ENCODE measurements around the gene JAM3.

The JAM3 gene

DNA sequence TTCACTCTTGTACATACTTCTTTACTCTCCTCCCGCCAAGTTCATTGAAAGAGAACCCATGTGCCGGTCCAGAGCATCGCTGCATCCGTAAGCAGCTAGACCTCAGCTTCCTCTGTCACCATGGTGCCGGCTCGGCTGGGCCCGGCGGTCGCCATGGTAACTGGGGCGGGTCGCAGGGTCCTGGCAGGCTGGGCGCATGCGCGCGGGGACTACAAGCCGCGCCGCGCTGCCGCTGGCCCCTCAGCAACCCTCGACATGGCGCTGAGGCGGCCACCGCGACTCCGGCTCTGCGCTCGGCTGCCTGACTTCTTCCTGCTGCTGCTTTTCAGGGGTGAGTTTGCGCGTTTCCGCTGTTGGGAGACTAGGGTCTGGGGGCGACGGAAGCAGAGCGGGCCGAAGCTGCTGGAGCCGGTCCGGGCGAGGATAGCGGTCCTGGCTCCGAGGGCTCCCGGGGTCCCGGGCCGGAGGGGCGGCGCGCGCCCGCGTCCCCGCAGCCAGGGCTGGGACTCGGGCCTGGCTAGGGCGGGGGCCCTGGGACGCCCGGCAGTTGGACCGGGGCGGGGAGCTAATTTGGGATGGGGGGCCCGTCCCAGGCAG is at the start of gene JAM3:
Gene JAM3, plus strand, starts transcription at position 244 of the 597 bp plus-strand sequence. Its CDS starts 12 bp downstream, at position 256.
- DNase-seq (ENCODE audit: low read depth in 2 of 2) = peak; percentile 92 to 95

- no peak for DNase-seq (ENCODE audit: low read depth in 2 of 2)
Measured at GRCh38 chr11:134019500-134019899, 49.4 kb upstream of the JAM3 start.

- no peak for DNase-seq (ENCODE audit: low read depth in 2 of 2)
Measured at GRCh38 chr11:134020598-134020997, 48.3 kb upstream of the JAM3 start.

DNA sequence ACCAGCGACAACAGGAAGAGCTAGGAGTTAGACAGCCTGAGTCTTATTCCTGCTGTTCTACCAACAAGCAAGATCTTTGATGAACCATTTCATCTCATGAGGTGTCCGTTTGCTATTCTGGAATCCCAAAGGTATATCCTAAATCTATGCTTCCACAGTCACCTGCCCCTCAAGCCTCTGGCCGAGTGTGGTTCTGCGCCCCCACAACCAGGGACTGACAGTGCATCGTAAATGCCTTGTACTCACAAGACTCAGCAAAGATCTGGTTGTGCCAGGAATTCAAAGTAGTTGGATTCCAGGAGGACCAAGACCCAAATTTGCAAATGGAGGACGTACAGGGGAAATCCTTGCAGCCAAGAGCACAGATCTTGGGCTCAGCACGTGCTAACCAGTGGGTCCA is 47.5 kb upstream of the JAM3 start:
- no peak for DNase-seq (ENCODE audit: low read depth in 2 of 2)

GRCh38 chr11:134022748-134023147 is 46.1 kb upstream of the JAM3 start:
- no peak for DNase-seq (ENCODE audit: low read depth in 2 of 2)

DNA sequence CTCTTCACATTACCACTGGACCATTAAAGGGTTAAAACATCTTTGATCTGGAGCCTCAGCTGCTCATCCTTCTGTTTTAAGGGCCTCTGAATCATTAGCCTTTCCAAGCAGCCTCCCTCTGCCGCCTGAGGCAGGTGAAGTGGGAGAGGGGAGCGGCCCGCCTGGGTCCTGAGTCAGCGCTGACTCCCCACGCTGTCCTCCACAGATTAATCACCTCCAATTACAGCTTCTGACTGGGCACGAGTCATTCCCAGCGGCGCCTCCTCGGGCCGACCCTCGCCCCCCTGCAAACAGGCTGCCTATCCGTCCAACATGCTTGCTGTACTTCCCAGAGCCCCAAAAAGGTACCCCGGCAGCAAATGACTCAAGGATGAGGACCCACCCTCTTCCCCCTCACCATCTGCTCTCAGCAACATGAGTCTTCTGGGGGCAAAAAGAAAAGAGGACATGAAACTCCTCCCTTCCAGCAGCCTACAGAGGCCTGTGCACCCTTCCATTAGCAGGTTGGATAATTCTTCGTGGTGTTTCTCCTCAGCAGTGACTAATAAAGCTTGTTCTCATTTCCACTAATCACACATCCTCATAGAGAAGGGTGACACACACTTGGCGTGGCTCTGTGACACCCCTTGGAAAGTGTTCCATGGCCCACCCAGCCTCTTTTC is 44.3 kb upstream of the JAM3 start:
- DNase-seq (ENCODE audit: low read depth in 2 of 2) = no peak

DNA sequence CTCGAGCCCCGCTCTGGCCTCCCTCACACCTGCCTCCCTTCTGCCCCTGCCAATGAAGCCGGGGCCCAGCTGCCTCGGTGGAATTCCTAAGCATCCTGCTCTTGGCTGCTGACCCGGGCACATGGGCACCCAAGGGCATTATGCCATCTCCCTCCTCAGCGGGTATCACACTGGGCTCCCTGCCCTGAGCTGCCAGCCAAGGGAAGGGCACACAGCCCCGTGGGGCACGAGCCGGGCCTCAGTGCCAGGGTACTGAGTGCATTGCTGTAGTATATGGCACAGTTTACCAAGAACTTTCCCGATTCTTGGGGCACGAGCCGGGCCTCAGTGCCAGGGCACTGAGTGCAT is 43.8 kb upstream of the JAM3 start:
- no peak for DNase-seq (ENCODE audit: low read depth in 2 of 2)

DNA sequence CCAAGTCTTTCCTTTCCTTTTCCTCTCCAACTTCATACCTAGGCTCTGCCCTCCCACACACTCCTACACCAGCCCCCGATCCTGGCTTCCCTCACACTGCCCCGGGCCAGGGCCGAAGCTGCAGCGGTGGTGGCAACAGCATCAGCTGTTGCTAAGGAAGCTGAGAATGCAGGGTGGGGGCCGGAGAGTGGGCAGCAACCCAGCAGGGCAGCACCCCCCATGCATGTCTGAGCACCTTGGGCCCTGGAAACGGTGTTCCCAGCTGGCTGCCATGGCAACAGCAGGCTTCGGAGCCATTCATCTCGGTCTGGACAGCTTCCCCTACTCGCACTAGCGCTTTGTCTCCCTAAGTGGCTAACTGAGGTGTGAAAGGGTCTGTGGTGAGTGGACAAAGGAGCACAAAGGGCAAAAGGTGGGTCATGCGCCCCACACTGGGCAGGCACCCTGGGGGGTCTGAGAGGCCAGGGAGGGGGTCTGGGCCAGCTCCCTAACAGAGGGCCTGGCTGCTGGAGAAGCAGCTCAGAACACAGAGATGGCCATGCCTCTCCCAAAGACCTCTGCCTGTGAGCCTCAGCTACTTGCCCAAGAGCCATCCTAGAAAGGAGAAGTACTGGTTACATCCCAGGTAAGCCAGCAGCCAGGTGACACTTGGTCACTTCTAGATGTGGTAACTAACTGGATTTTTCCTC is 42.1 kb upstream of the JAM3 start:
- DNase-seq (ENCODE audit: low read depth in 2 of 2) = no peak

DNA sequence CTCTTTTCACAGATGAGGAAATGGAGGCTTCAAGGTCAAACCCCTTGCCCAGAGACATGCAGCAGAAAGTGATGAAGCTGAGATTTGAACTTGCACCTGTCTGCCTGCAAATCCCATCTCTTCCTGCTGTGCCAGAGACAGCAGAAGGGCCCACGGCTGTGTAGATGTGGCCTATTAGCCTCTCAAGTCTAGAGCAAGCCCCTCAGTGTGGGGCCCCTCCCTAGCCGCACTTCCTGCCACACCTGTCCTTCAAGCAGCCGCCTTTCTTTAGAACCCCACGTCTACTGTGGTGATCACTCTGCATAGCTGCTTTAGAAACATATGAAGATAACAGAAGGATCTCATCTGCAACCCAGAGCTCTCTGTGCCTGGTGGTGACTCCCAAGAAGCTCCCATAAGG is 41.2 kb upstream of the JAM3 start:
- no peak for DNase-seq (ENCODE audit: low read depth in 2 of 2)

GRCh38 chr11:134028368-134028920 is 40.4 kb upstream of the JAM3 start:
- no peak for DNase-seq (ENCODE audit: low read depth in 2 of 2)

- no peak for DNase-seq (ENCODE audit: low read depth in 2 of 2)
Measured at GRCh38 chr11:134030853-134031252, 38.0 kb upstream of the JAM3 start.

GRCh38 chr11:134032043-134032442 is 36.8 kb upstream of the JAM3 start:
- DNase-seq (ENCODE audit: low read depth in 2 of 2) = no peak

DNA sequence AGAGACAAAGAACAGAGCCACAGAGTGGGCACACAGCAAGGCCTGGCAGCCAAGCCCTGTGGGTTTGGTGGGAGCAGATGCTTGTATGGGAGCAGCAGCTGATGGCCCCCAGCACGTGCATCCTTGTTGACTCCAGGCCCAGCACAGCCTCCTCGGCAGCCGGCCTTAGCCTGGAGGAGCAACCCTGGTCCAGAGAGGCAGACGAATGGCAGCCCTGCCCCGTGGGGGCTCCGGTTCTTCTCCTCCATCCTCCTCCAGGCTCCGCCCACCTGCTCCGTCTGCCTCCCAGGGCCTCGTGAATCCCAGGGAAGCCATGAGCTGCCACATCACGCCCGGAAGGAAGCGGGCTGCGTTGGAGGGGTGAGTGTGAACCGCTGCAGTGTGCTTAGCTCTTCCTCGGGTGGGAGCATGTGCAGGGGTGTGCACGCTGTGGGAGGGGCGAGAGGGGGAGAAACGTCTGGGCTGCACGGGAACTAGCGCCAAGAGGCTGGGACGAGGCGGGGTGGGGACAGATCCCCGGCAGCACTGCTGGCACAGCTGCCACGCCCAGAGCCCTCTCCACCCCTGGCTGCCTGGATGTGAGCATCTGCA is 36.3 kb upstream of the JAM3 start:
- DNase-seq (ENCODE audit: low read depth in 2 of 2) = peak in 1 of 2 donors; percentile 10

DNA sequence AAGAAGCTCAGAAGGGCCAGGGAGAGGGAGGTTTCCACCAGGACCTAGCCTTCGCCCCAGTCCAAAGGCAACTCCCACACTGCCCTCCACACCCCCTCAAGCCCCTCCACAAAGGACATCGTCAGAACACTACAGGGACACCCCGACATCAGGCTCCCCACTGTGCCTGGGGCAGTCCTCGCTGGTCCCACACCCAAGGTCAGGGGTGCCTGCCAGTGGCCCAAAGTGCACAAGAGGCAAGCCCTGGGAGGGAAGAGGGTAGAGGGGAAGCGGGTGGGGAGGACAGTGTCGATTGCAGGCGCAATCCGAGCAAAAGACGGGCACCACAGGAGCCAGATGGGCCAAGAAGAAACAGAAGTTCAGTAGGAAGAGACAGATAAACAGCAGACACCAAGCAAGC is 35.6 kb upstream of the JAM3 start:
- no peak for DNase-seq (ENCODE audit: low read depth in 2 of 2)

GRCh38 chr11:134033696-134034491 is 35.0 kb upstream of the JAM3 start:
- peak; percentile 34 to 55 for DNase-seq (ENCODE audit: low read depth in 2 of 2)

DNA sequence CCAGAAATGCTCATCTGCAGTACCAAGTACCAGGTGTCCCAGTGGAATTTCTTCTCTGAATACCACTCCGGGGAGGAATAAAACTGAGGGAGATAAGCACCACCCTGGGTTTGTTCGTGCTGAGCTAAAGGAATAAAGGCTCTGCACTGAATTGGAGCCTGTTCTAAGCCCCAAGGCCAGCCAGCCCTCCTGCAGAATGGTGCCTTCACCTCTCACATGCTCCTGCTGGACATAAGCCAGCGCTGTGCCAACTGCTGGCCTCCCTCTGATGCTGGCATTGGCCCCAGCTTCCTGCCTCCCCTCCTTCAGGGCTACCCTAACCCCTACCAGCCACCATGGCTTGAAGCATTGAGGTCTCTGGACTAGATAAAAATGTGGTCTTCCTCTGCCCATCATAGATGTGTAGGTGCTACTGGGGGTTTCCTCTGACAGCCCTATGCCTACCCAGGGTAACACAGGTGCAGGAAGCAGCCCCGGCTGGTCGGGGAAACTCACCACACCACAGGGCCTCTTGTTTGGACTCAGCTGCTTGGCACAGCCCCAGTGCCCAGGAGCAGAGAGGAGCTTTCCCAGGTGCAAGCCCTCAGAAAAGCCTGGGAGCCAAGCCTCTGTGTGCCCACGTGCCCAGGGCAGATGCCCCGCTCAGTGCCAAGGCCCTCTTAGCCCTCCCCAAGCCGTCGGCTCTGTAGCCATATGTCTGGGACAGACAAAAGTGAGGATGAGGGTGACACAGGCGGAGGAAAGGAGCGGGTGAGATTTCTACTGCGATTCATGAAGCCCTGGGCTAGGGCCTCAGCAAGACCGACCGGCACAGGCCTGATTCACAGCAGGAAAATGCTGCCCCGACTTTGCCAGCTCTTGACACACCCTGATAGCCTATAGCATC is 34.1 kb upstream of the JAM3 start:
- no peak for DNase-seq (ENCODE audit: low read depth in 2 of 2)

DNA sequence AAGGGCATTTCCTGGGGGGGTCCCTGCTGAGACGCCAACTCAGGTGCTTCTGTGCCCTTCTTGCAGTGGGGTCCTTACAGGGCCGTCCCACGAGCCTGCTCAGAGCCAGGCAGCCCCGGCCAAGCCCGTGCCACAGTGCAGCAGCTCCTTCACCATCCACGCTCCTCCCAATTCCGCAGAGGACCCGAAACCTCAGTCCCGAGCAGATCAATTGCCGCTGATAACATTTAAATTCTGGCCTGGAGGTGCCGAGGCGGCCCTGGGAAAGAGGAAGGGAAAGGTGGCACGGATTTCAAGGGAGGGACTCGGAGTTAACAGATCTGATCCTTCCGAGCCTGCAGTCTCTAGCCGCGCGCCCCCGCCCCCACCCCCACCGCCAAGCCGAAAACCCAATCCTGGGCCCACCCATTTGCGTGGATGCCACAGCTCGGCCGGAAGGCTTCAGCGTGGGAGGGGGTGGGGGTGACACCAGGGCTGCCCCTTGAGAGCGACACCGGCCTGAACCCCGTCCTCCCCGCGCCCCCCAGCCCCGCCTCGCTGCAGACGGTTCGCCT is 32.3 kb upstream of the JAM3 start:
- no peak for DNase-seq (ENCODE audit: low read depth in 2 of 2)

DNA sequence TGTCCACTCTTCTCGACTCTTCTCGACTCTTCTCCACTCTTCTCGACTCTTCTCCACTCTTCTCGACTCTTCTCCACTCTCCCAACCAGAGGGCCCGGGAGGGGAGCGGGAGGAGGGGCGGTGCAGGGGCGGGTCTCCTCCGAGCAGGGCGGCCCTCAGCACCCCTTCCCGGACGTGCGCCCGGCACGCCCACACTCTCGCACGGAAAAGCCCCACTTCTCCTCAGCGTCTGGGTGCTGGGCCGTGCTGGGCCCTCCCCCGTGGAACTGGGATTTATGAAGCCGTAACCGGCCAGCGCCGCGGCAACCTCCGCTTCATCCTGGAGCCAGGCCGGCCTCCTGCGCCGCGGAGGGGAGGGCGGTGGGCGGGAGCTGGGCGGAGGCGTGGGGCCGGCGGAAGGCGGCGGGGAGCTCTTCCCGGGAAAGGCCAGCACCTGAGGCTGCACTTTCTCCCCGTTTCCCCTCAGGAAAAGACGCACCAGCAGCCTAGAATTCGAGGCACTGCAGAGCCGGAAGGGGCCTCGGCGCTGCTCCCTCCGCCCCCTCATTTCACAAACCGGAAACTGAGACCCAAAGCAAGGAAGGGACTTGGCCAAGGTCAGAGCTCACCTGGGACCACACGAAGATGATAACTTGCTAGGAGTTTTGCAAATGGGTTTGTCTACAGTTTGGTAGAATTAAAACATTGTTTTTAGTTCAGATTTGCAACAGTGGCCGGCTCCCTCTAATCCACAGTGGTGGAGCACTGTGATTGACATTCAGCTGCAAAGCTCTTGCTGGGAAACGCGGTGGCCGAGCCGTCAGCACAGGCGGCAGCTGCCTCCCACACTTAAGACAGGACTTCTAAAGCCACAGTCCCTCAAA is 31.6 kb upstream of the JAM3 start:
- peak; percentile 27 to 50 for DNase-seq (ENCODE audit: low read depth in 2 of 2)

DNA sequence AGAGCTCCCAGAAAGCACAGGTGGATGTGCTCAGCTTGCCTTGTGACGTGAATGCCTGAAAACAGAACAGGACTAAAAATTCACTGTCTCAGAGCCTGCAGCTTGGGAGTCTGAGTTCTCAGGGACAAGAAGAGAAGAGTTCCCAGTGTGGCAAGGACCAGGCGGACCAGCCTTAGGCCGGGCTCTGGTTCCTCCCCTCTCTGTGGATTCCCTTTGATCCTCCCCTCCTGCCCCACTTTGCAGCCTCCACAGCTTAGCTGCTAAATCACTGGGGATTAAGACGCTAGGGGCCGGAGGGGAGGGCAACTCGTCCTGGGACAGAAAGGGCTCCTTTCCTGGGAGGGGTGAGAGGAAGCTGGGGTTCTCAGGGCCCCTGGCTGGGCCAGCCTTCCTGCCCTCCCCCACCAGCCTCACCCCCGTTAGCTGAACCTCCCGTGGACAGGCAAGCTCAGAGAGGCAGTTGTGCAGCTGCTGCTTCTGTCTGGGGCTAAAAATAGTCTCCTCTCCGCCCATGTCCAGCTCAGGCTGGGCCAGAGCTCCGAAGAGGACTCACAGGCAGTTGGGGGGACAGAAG is 29.9 kb upstream of the JAM3 start:
- DNase-seq (ENCODE audit: low read depth in 2 of 2) = no peak
